NB4 (cell line): Measurements from ENCODE around the gene SH3BGRL3.

ENCODE experiments used
- CTCF ChIP-seq: IDR thresholded peaks from one replicate; pipeline ENCODE4 v1.5.1; 2012; ENCODE audit warnings: low read depth, low read length
- MAX ChIP-seq: IDR thresholded peaks from 2 replicates; pipeline ENCODE4 v1.6.1; 2011; ENCODE audit warnings: low read depth, low read length
- POLR2A ChIP-seq: IDR thresholded peaks from 2 replicates; pipeline ENCODE4 v1.6.1; 2011; ENCODE audit warnings: mild to moderate bottlenecking; ENCODE audit not compliant: insufficient read length; ENCODE audit errors: extremely low read depth

- TF ChIP-seq MAX (no peak), CTCF (no peak), POLR2A (no peak)
These were observed 23.0 kb downstream of the SH3BGRL3 start for GRCh38 chr1:26302733-26303405.
